HFFc6 (cell line): Measurements from ENCODE around the gene SNED1. TPM values are rescaled to one million over a fixed set of nuclear protein-coding genes. Genes with fewer than 3 reads are reported as not detected.

Experiments used
- DNase-seq: peaks from one replicate; pipeline ENCODE4 v3.0.0-alpha.2; 2018
- H3K27ac Mint-ChIP-seq: 2 replicates; pipeline ENCODE4 v1.8.0; 2020; ENCODE audit warnings: mild to moderate bottlenecking, mixed read lengths
- H3K27me3 Mint-ChIP-seq: 2 replicates; pipeline ENCODE4 v1.8.0; 2021; ENCODE audit warnings: mild to moderate bottlenecking, moderate library complexity, mixed read lengths; ENCODE audit not compliant: insufficient read depth
- H3K36me3 Mint-ChIP-seq: 2 replicates; pipeline ENCODE4 v1.8.0; 2021; ENCODE audit warnings: low read depth, mixed read lengths
- H3K4me1 Mint-ChIP-seq: 2 replicates; pipeline ENCODE4 v1.8.0; 2020; ENCODE audit warnings: low read depth, mixed read lengths
- H3K4me3 Mint-ChIP-seq: 2 replicates; pipeline ENCODE4 v1.8.0; 2020; ENCODE audit warnings: mild to moderate bottlenecking, moderate library complexity, mixed read lengths
- H3K9me3 Mint-ChIP-seq: 2 replicates; pipeline ENCODE4 v1.8.0; 2020; ENCODE audit warnings: mild to moderate bottlenecking, mixed read lengths
- total RNA-seq, 6 experiments: library from RNA; stranded (reverse); fragmentation: NEBNext Ultra II Directional; extraction: Animal tissue kit (Norgen Biotek cat#: 25700); gene quantifications; 2 replicates in 1 of 6; 3 replicates in 5 of 6; pipeline ENCODE4 v1.2.3, GENCODE V29; 2021
- TF ChIP-seq, protein P1 (sequence below): fragments of 200-600 bp; sonication (generic); IDR thresholded peaks from 2 replicates; pipeline ENCODE4 v1.5.0; 2021; ENCODE audit warnings: antibody characterized with exemption, mild to moderate bottlenecking

Gene SNED1
- total RNA-seq, 6 experiments from 2014 or later: 1.2 to 2.1 (median 1.6) TPM

- Mint-ChIP-seq H3K4me3 (no peak overlapping the region), H3K9me3 (no peaks in the 10 kb centered on the region), H3K27me3 (no peaks in the 10 kb centered on the region; the same call in 1 of the 2 replicates), H3K36me3 (no peaks in the 10 kb centered on the region), H3K4me1 (no peaks in the 10 kb centered on the region), H3K27ac (no peak overlapping the region)
- TF ChIP-seq, protein P1, sequence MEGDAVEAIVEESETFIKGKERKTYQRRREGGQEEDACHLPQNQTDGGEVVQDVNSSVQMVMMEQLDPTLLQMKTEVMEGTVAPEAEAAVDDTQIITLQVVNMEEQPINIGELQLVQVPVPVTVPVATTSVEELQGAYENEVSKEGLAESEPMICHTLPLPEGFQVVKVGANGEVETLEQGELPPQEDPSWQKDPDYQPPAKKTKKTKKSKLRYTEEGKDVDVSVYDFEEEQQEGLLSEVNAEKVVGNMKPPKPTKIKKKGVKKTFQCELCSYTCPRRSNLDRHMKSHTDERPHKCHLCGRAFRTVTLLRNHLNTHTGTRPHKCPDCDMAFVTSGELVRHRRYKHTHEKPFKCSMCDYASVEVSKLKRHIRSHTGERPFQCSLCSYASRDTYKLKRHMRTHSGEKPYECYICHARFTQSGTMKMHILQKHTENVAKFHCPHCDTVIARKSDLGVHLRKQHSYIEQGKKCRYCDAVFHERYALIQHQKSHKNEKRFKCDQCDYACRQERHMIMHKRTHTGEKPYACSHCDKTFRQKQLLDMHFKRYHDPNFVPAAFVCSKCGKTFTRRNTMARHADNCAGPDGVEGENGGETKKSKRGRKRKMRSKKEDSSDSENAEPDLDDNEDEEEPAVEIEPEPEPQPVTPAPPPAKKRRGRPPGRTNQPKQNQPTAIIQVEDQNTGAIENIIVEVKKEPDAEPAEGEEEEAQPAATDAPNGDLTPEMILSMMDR: no peak
- DNase-seq: no peak
These were observed 112.4 kb downstream of the SNED1 start for GRCh38 chr2:241110607-241111439.

- no peak overlapping the region for H3K27ac Mint-ChIP-seq
- H3K27me3 Mint-ChIP-seq: no peaks in the 10 kb centered on the region; the same call in 1 of the 2 replicates
- TF ChIP-seq, protein P1: no peak
- H3K9me3 Mint-ChIP-seq: no peaks in the 10 kb centered on the region
- peaks cover 1% of the 10 kb centered on the region; the same call in 1 of the 2 replicates for H3K36me3 Mint-ChIP-seq
- H3K4me1 Mint-ChIP-seq: no peaks in the 10 kb centered on the region
- no peak overlapping the region for H3K4me3 Mint-ChIP-seq
- DNase-seq: no peak
These were observed 113.0 kb downstream of the SNED1 start for GRCh38 chr2:241111440-241111805.

- DNase-seq: no peak
- H3K36me3 Mint-ChIP-seq: peaks cover 4% of the 10 kb centered on the region; the same call in 1 of the 2 replicates
- H3K4me1 Mint-ChIP-seq: no peaks in the 10 kb centered on the region; the same call in 1 of the 2 replicates
- H3K27ac Mint-ChIP-seq: no peak overlapping the region
- H3K27me3 Mint-ChIP-seq: no peaks in the 10 kb centered on the region; the same call in 1 of the 2 replicates
- H3K4me3 Mint-ChIP-seq: no peak overlapping the region
- TF ChIP-seq, protein P1: no peak
- no peaks in the 10 kb centered on the region for H3K9me3 Mint-ChIP-seq
These were observed 113.6 kb downstream of the SNED1 start for GRCh38 chr2:241112046-241112445.

DNA sequence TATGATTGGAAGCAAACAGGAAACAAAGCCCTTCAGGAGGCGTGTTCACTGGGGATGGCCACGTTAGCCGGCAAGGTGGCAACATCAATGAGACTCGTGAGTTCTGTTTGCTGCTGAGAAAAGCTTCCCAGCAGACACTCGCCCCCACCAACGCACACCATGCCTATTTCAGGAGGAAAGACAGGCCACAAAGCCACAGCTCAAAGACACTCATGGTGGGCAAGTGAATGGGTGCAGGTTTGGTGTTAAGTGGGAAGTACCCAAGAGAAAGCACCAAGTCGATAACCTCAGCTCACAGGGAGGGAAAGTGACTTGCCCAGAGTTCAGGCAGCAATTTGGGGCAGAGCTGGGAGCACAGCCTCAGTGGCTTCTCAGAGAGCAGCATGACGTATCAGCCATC lies 114.2 kb downstream of the SNED1 start:
- Mint-ChIP-seq H3K27ac (no peak overlapping the region), H3K27me3 (no peaks in the 10 kb centered on the region; the same call in 1 of the 2 replicates), H3K36me3 (peaks cover 4% of the 10 kb centered on the region; the same call in 1 of the 2 replicates), H3K9me3 (no peaks in the 10 kb centered on the region), H3K4me1 (no peaks in the 10 kb centered on the region; the same call in 1 of the 2 replicates), H3K4me3 (no peak overlapping the region)
- DNase-seq: no peak
- TF ChIP-seq, protein P1: no peak

- H3K27me3 Mint-ChIP-seq: no peaks in the 10 kb centered on the region; the same call in 1 of the 2 replicates
- no peak for DNase-seq
- TF ChIP-seq, protein P1: no peak
- H3K4me1 Mint-ChIP-seq: no peaks in the 10 kb centered on the region; the same call in 1 of the 2 replicates
- H3K4me3 Mint-ChIP-seq: no peak overlapping the region
- peaks cover 4% of the 10 kb centered on the region; the same call in 1 of the 2 replicates for H3K36me3 Mint-ChIP-seq
- no peak overlapping the region for H3K27ac Mint-ChIP-seq
- no peaks in the 10 kb centered on the region for H3K9me3 Mint-ChIP-seq
These were observed 116.4 kb downstream of the SNED1 start for GRCh38 chr2:241114836-241115235.
